HepG2 (cell line): ENCODE results near the gene TMEM170B. TPM values are rescaled to one million over a fixed set of nuclear protein-coding genes. Genes with fewer than 3 reads are reported as not detected.

Experiments used
- ATAC-seq: fragments of 200-7000 bp; cut with Tn5 transposase; 3 replicates; pipeline ENCODE4 v1.9.1; 2020; ENCODE audit warnings: mild to moderate bottlenecking, moderate library complexity
- BruUV-seq: library from RNA; stranded (reverse); fragments of 400-500 nt; replicated peaks from 2 replicates; lab custom pipeline; 2021; lab: Mats Ljungman, UMichigan
- CTCF ChIA-PET: fragments of 300-600 bp; formaldehyde crosslinking; extraction: SDS; loops from one replicate; lab custom pipeline; 2021; ENCODE audit warnings: low total read pairs, inconsistent platforms, low intra/inter-chr PET ratio; lab: Yijun Ruan, JAX
- POLR2A ChIA-PET: fragments of 350-600 bp; sonication (Branson Sonifier 250); formaldehyde crosslinking; loops from one replicate; lab custom pipeline; 2020; ENCODE audit warnings: antibody characterized with exemption, inconsistent platforms; lab: Yijun Ruan, JAX
- DNase-seq: peaks from one replicate; pipeline ENCODE4 v3.0.0-alpha.2; 2015; ENCODE audit warnings: low spot score
- FAIRE-seq: peaks from 3 replicates; lab custom pipeline; 2011; peaks lifted over from hg19 to GRCh38; lab: Jason Lieb, UNC
- H2AFZ ChIP-seq: one replicate; pipeline ENCODE4 v1.6.1; 2011; ENCODE audit warnings: low read length, inconsistent platforms
- H3K27ac ChIP-seq: fragments of 300-600 bp; 3 replicates; pipeline ENCODE4 v1.8.0; 2011; ENCODE audit warnings: mixed run types, mild to moderate bottlenecking, mixed read lengths, low read length, inconsistent platforms; ENCODE audit not compliant: insufficient read depth; ENCODE audit errors: extremely low read length
- H3K27me3 ChIP-seq, 2 experiments: fragments of 200-600 bp in 1 of 2; 2 replicates in 1 of 2; 3 replicates in 1 of 2; pipeline versions ENCODE4 v1.6.0 to v1.8.0; 2011; ENCODE audit warnings: low read length in 2 of 2, mild to moderate bottlenecking in 2 of 2, moderate library complexity in 2 of 2, inconsistent platforms in 1 of 2; ENCODE audit not compliant: insufficient read depth in 2 of 2, control insufficient read depth in 1 of 2
- H3K36me3 ChIP-seq, 2 experiments: fragments of 200-600 bp in 1 of 2; replicated peaks in 1 of 2; 2 replicates in 1 of 2; 3 replicates in 1 of 2; pipeline versions ENCODE4 v1.5.1 to v1.8.0; 2011; ENCODE audit warnings: low read length in 2 of 2, inconsistent platforms in 1 of 2; ENCODE audit not compliant: insufficient read depth in 2 of 2, control insufficient read depth in 1 of 2
- H3K4me1 ChIP-seq: 2 replicates; pipeline ENCODE4 v1.5.1; 2012; ENCODE audit warnings: low read length, inconsistent platforms; ENCODE audit not compliant: insufficient read depth
- H3K4me2 ChIP-seq: 2 replicates; pipeline ENCODE4 v1.6.0; 2011; ENCODE audit warnings: low read depth, low read length, inconsistent platforms
- H3K4me3 ChIP-seq, 3 experiments: fragments of 200-600 bp in 1 of 3; sonication (generic), shearing (Covaris generic) in 1 of 3; replicated peaks in 1 of 3; 2 replicates each; pipeline ENCODE4 v1.5.1; 2011 to 2016; ENCODE audit warnings: low read length in 3 of 3, inconsistent platforms in 2 of 3, low read depth in 2 of 3, mild to moderate bottlenecking in 2 of 3, control low read depth in 1 of 3, mixed read lengths in 1 of 3; ENCODE audit not compliant: insufficient read depth in 1 of 3
- H3K79me2 ChIP-seq: one replicate; pipeline ENCODE4 v1.6.1; 2011; ENCODE audit warnings: low read length, inconsistent platforms; ENCODE audit not compliant: insufficient read depth
- H3K9ac ChIP-seq: 2 replicates; pipeline ENCODE4 v1.6.0; 2011; ENCODE audit warnings: mild to moderate bottlenecking, low read depth, low read length, inconsistent platforms; ENCODE audit not compliant: insufficient read depth
- H3K9me3 ChIP-seq: 2 replicates; pipeline ENCODE4 v1.5.1; 2012; ENCODE audit warnings: mild to moderate bottlenecking, low read length
- H4K20me1 ChIP-seq: 2 replicates; pipeline ENCODE4 v1.6.0; 2011; ENCODE audit warnings: inconsistent platforms, mild to moderate bottlenecking, low read length, moderate library complexity; ENCODE audit not compliant: insufficient read depth
- BCLAF1 ChIP-seq: fragments of 450-650 bp; IDR thresholded peaks from 2 replicates; pipeline ENCODE4 v1.6.1; 2017; ENCODE audit warnings: mild to moderate bottlenecking
- FLYWCH1 ChIP-seq: sonication (generic); formaldehyde crosslinking; IDR thresholded peaks from 2 replicates; pipeline ENCODE4 v1.8.1; 2023; ENCODE audit warnings: mild to moderate bottlenecking, missing genetic modification reagents
- HMG20A ChIP-seq: IDR thresholded peaks from 2 replicates; pipeline ENCODE4 v1.6.1; 2016; ENCODE audit warnings: borderline replicate concordance
- NKX3-1 ChIP-seq: sonication (generic); formaldehyde crosslinking; IDR thresholded peaks from 2 replicates; pipeline ENCODE4 v1.5.0; 2020; ENCODE audit warnings: missing genetic modification reagents
- PHF21A ChIP-seq: sonication (generic); formaldehyde crosslinking; IDR thresholded peaks from 2 replicates; pipeline ENCODE4 v1.5.0; 2020; ENCODE audit warnings: mild to moderate bottlenecking, missing genetic modification reagents
- SMAD1 ChIP-seq: sonication (generic); formaldehyde crosslinking; IDR thresholded peaks from 2 replicates; pipeline ENCODE4 v1.4.0; 2020; ENCODE audit warnings: missing genetic modification reagents, low read depth, mild to moderate bottlenecking, borderline replicate concordance
- SNAPC5 ChIP-seq: sonication (generic); formaldehyde crosslinking; IDR thresholded peaks from 2 replicates; pipeline ENCODE4 v1.8.1; 2023; ENCODE audit warnings: mild to moderate bottlenecking, missing genetic modification reagents, borderline replicate concordance
- SNRNP70 ChIP-seq: fragments of 200-400 bp; formaldehyde crosslinking; IDR thresholded peaks from 2 replicates; pipeline ENCODE4 v1.6.1; 2017; ENCODE audit warnings: mild to moderate bottlenecking, low read depth, low read length, moderate library complexity
- ZBTB49 ChIP-seq: sonication (generic); formaldehyde crosslinking; IDR thresholded peaks from 2 replicates; pipeline ENCODE4 v1.4.0; 2020; ENCODE audit warnings: missing genetic modification reagents, borderline replicate concordance
- ZFP82 ChIP-seq: sonication (generic); formaldehyde crosslinking; IDR thresholded peaks from 2 replicates; pipeline ENCODE4 v1.5.1; 2020; ENCODE audit warnings: mild to moderate bottlenecking, missing genetic modification reagents, borderline replicate concordance
- ZNF850 ChIP-seq: sonication (generic); formaldehyde crosslinking; conservative IDR thresholded peaks from 2 replicates; pipeline ENCODE4 v1.9.0; 2021; ENCODE audit warnings: mild to moderate bottlenecking, missing genetic modification reagents
- ZNF878 ChIP-seq: sonication (generic); formaldehyde crosslinking; IDR thresholded peaks from 2 replicates; pipeline ENCODE4 v1.8.1; 2023; ENCODE audit warnings: mild to moderate bottlenecking, missing genetic modification reagents, moderate library complexity
- WGBS: methylation state at CpG from one replicate; pipeline ENCODE4 v1.1.6; 2017; ENCODE audit warnings: low lambda C conversion rate; 5-methylcytosine and 5-hydroxymethylcytosine counted together
- in situ Hi-C: cut with HindIII; loops from 2 replicates; pipeline ENCODE4 v1.10.0; 2017; ENCODE audit warnings: low pct_unique_long_range_greater_than_20kb; ENCODE audit not compliant: extremely low pct_ligation_motif_present
- intact Hi-C: fragments of 100-400 bp; cut with micrococcal nuclease; formaldehyde crosslinking; loops from one replicate; pipeline ENCODE4 v1.10.0; 2022; ENCODE audit not compliant: unreplicated experiment
- polyA plus RNA-seq, 8 experiments: library from polyadenylated mRNA; depleted of rRNA in 3 of 8; stranded (reverse) in 7 of 8; unstranded in 1 of 8; fragments of >200 nt; fragmentation: Illumina TruSeq in 4 of 8; extraction: Trizol in 4 of 8; gene quantifications; 2 replicates each; pipeline versions ENCODE4 v1.2.1 to v1.2.3, GENCODE V29; 2011 to 2016; ENCODE audit warnings: low read depth in 4 of 8, missing spikeins in 1 of 8, mixed read lengths in 1 of 8; ENCODE audit not compliant: insufficient read depth in 1 of 8
- total RNA-seq, 5 experiments: library from RNA; depleted of rRNA; stranded (reverse); fragments of >200 nt; fragmentation: Illumina TruSeq; extraction: Trizol; gene quantifications; 2 replicates each; pipeline ENCODE4 v1.2.3, GENCODE V29; 2016; ENCODE audit warnings: low read depth in 1 of 5
- TF ChIP-seq, protein P1 (sequence below): sonication (generic); formaldehyde crosslinking; IDR thresholded peaks from 2 replicates; pipeline ENCODE4 v1.5.0; 2020; ENCODE audit warnings: missing genetic modification reagents

TMEM170B gene
- total and polyA plus RNA-seq, 2 of the 13 experiments (the other 11 are each of a cell fraction or from before 2014, with no cell fraction given) = 3.3 to 9.4 TPM

DNA sequence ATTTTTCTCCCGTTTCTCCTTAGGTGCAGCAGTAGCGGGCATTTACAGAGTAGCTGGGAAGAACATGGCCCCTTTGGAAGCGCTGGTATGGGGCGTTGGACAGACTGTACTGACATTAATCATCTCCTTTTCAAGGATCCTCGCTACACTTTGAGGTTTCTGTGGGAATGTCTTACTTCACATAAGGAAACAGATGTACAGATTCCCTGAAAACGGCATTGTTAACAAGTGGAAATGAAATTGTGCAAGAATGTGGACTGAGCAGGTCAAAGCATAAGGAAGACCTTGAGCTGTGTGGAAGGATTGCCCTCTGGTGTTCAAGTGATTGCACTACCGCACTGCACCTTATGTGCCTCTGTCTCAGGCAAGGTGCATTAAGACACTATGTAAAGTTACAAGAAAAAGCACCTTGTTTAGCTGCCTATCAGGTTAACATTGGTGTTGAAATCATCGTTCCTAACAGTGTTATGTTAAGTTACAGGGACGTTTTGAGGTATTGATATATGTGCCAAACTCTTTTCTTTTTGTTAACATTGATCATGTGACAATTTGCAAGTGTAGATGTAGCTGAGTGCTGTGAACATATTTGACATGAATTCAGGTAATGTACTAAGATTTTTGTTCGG, 38.0 kb downstream of the TMEM170B start (continued):
- TF ChIP-seq SMAD1 = no peak
- no peak for TF ChIP-seq ZNF850 (CRISPR knock-in tag)
- TF ChIP-seq SNAPC5 (CRISPR knock-in tag) = no peak
- TF ChIP-seq NKX3-1 (CRISPR knock-in tag) = no peak
- TF ChIP-seq ZBTB49 (CRISPR knock-in tag) = no peak
- peak; percentile 35; the same call in 1 of the 2 replicates for TF ChIP-seq HMG20A

GRCh38 chr6:11580686-11581405, 43.3 kb downstream of the TMEM170B start:
- ChIA-PET POLR2A (no interaction called here), CTCF (no interaction called here)
- BruUV-seq = no TSS peak
- no peaks in the 10 kb centered on the region for H4K20me1 ChIP-seq
- ATAC-seq (no peak), DNase-seq (no peak), FAIRE-seq (no peak)
- 80% methylated on average over 4 of the region's 4 CpGs for WGBS
- no peaks in the 10 kb centered on the region for H3K27me3 ChIP-seq
- no peaks in the 10 kb centered on the region for H3K79me2 ChIP-seq
- no peak overlapping the region for H3K4me3 ChIP-seq
- no peaks in the 10 kb centered on the region for H3K9me3 ChIP-seq
- in situ Hi-C loops (loop anchor here (10.0 kb wide), 2 partner anchors 654 to 1024 kb away; no protein-coding TSS in a partner anchor), intact Hi-C loops (no loop called here)
- H3K4me1 ChIP-seq = peaks cover under 1% of the 10 kb centered on the region; the same call in 1 of the 2 replicates
- no peak overlapping the region for H3K9ac ChIP-seq
- no peak overlapping the region for H3K4me2 ChIP-seq
- no peak overlapping the region for H3K27ac ChIP-seq
- no peaks in the 10 kb centered on the region for H3K36me3 ChIP-seq
- H2AFZ ChIP-seq = no peak overlapping the region
- TF ChIP-seq ZNF878 (CRISPR knock-in tag) (no peak), ZFP82 (CRISPR knock-in tag) (no peak), FLYWCH1 (CRISPR knock-in tag) (no peak), SNRNP70 (no peak), PHF21A (no peak), BCLAF1 (no peak)
- TF ChIP-seq, protein P1, sequence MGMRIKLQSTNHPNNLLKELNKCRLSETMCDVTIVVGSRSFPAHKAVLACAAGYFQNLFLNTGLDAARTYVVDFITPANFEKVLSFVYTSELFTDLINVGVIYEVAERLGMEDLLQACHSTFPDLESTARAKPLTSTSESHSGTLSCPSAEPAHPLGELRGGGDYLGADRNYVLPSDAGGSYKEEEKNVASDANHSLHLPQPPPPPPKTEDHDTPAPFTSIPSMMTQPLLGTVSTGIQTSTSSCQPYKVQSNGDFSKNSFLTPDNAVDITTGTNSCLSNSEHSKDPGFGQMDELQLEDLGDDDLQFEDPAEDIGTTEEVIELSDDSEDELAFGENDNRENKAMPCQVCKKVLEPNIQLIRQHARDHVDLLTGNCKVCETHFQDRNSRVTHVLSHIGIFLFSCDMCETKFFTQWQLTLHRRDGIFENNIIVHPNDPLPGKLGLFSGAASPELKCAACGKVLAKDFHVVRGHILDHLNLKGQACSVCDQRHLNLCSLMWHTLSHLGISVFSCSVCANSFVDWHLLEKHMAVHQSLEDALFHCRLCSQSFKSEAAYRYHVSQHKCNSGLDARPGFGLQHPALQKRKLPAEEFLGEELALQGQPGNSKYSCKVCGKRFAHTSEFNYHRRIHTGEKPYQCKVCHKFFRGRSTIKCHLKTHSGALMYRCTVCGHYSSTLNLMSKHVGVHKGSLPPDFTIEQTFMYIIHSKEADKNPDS (CRISPR knock-in tag) = no peak
